Activated naive CD4-positive, alpha-beta T cell treated with anti-CD3 and anti-CD28 coated beads, Interleukin-2, amount 10 ng/mL, durations not matched to agents 5 hours and 36 hours (primary cell): ENCODE measurements around the gene DUT. TPM values are rescaled to one million over a fixed set of nuclear protein-coding genes. Genes with fewer than 3 reads are reported as not detected.

Experiments
- total RNA-seq, 2 experiments: library from RNA; stranded (reverse); gene quantifications; one replicate each; pipeline ENCODE4 v1.2.3, GENCODE V29; 2021

Gene DUT
- 100 to 1,000 TPM; 213 to 219 TPM for total RNA-seq

DNA sequence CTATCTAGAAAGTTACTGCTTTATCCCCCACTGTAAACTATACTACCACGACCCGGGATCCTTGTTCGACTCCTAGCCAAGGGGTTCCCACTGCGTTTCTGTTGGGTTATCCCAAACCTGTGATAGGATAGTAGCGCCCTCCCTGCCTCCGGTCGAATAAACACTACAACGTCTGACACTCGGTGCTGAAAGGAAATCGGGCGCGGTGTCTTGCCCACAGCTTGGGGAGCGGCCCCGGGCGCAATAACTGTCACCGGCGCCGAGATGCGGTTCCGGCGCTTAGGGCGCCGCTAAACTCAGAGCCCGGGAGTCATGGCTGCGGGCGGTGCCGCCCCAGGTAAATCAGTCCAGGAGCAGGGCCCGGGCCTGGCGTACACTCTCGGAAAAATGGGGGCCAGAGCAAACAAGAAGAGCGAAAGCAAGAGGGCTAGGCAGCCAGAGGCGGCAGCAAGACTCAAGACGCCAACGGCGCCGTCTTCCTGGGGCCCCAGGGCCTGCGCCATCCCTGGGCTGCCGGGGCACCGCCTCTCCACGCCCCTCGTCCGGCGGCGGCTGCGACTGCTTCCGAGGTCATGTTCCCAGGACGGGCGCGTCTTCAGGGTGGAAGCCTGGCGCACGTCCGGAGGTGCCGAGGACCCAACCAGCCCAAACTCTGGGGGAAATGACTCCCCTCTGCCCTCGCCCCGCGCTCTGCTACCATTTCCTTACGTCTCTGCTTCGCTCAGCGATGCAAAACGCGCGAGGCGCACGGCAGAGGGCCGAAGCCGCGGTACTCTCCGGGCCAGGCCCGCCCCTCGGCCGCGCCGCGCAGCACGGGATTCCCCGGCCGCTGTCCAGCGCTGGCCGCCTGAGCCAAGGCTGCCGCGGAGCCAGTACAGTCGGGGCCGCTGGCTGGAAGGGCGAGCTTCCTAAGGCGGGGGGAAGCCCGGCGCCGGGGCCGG lies at the start of gene DUT:
Gene DUT (plus strand): TSS at position 575 of the 941 bp plus-strand sequence. CDS start 87 bp downstream, at position 662.

Other genes starting within 250 kb of the DUT start
- not detected for gene SLC24A5, start 210.4 kb upstream of the DUT start, total RNA-seq
- 10 to 100 TPM; 22.6 to 26.0 TPM for gene MYEF2, start 153.1 kb upstream of the DUT start, total RNA-seq
- gene CTXN2, start 139.8 kb upstream of the DUT start, total RNA-seq, result not detected
- gene SLC12A1, start 125.1 kb upstream of the DUT start, total RNA-seq, result not detected